HG02763 (cell line): ENCODE measurements around the gene RTN4RL1.

ENCODE experiments used
- ATAC-seq: cut with Tn5 transposase; IDR thresholded peaks from one replicate; pipeline ENCODE4 v1.9.1; 2021; ENCODE audit warnings: mild to moderate bottlenecking, moderate library complexity; ENCODE audit not compliant: unreplicated experiment

Gene RTN4RL1

GRCh38 chr17:1978396-1978949 lies 46.7 kb downstream of the RTN4RL1 start:
- no peak for ATAC-seq

GRCh38 chr17:1977583-1978395 lies 47.3 kb downstream of the RTN4RL1 start:
- no peak for ATAC-seq

- ATAC-seq, result no peak
Observed at GRCh38 chr17:1976683-1977064, 48.5 kb downstream of the RTN4RL1 start.

- no peak for ATAC-seq
Observed at GRCh38 chr17:1976000-1976682, 49.0 kb downstream of the RTN4RL1 start.

GRCh38 chr17:1975573-1975972 lies 49.6 kb downstream of the RTN4RL1 start:
- ATAC-seq, result no peak

GRCh38 chr17:1972487-1973160 lies 52.5 kb downstream of the RTN4RL1 start:
- ATAC-seq, result no peak

GRCh38 chr17:1970843-1971384 lies 54.2 kb downstream of the RTN4RL1 start:
- no peak for ATAC-seq

- ATAC-seq, result no peak
Observed at GRCh38 chr17:1969712-1970111, 55.4 kb downstream of the RTN4RL1 start.

- ATAC-seq, result no peak
Observed at GRCh38 chr17:1967213-1967612, 57.9 kb downstream of the RTN4RL1 start.

GRCh38 chr17:1966274-1967086 lies 58.7 kb downstream of the RTN4RL1 start:
- ATAC-seq, result no peak

- no peak for ATAC-seq
Observed at GRCh38 chr17:1965556-1966273, 59.4 kb downstream of the RTN4RL1 start.

GRCh38 chr17:1963250-1963649 lies 61.9 kb downstream of the RTN4RL1 start:
- no peak for ATAC-seq

GRCh38 chr17:1961189-1961588 lies 63.9 kb downstream of the RTN4RL1 start:
- ATAC-seq, result no peak

GRCh38 chr17:1960545-1960912 lies 64.6 kb downstream of the RTN4RL1 start:
- no peak for ATAC-seq

- ATAC-seq, result no peak
Observed at GRCh38 chr17:1959871-1960544, 65.1 kb downstream of the RTN4RL1 start.

- no peak for ATAC-seq
Observed at GRCh38 chr17:1958134-1958881, 66.8 kb downstream of the RTN4RL1 start.

GRCh38 chr17:1957037-1957436 lies 68.1 kb downstream of the RTN4RL1 start:
- no peak for ATAC-seq

GRCh38 chr17:1956134-1956533 lies 69.0 kb downstream of the RTN4RL1 start:
- no peak for ATAC-seq

GRCh38 chr17:1953831-1954230 lies 71.3 kb downstream of the RTN4RL1 start:
- no peak for ATAC-seq
